Hippocampal formation (tissue), 2 donors: Measurements from ENCODE around the gene CACFD1.
"Not testable (repeated sequence)": the region's sequence is repeated elsewhere in the genome, so short reads cannot be mapped to it uniquely, and the experiment has no call there.

Source experiments
- DNase-seq, 2 donors: peaks; one replicate each; lab custom pipeline; 2025; lab: John Stamatoyannopoulos, UW

CACFD1 gene

DNA sequence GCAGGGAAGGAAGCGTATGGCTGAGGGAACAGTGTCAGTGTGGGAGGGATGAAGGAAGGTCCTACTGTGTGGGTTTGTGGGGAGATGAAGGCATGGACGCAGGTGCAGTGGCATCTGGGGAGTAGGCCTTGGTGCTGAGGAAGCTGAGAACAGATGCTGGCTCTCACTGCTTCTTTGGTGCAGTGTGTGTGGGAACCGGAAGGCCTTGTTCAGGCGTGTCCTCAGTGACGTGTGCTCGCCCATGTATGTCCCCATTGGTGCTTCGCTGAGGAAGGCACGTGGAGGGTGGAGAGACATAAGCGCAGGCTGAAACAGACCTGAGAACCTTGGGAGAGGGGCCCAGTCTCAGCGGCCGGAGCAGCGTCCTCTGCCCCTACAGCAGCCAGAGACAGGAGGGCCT lies 18.9 kb upstream of the CACFD1 start:
- no peak for DNase-seq

DNA sequence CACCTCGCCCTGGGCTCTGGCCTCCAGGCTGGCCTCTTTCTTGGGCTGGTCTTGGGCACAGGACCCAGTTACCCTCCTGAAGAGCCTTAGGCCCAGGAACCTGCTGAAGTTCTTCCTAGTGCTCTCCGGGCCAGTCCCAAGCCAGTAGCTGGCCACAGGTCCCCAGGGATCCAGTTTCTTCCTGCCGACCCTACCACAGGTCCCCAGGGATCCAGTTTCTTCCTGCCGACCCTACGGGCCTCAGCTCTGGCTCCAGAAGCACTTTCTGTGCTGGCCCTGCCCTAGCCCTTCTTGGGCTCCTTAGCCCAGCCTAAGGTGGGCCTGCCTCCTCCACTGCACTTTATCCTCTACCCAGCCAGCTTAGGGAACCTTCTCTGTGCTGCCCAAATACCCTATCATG lies 18.2 kb upstream of the CACFD1 start:
- DNase-seq, result no peak

DNA sequence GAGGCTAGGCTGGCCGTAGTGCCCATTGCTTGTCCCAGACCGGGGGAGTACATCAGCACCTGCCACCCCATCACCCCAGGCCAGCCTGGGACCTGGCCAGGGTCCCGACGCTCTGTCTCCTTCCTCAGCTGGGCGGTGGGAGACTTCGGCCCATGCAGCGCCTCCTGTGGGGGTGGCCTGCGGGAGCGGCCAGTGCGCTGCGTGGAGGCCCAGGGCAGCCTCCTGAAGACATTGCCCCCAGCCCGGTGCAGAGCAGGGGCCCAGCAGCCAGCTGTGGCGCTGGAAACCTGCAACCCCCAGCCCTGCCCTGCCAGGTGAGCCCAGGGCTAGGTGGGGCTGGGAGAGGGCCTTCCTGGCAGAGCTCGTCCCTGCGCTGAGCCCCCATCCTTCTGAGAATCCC lies 16.5 kb upstream of the CACFD1 start:
- no peak for DNase-seq

DNA sequence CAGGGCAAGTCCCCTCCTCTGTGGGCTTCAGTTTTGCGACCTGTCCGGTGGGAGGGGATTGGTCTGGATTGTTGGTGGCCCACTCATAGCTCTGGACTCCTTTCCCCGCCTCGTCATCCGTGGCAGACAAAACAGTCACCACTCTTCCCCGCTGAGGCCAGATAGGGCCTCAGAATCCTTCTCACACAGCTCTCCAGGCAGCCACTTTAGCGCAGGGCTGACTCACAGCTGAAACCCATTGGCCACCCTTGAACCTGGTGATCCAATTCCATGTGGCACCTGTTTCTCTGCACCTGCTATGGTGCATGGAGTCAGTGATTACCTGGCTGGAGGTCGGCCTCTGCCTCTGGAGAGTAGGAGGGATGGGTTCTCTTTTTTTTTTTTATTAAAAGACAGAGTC lies 15.8 kb upstream of the CACFD1 start:
- no peak for DNase-seq

DNA sequence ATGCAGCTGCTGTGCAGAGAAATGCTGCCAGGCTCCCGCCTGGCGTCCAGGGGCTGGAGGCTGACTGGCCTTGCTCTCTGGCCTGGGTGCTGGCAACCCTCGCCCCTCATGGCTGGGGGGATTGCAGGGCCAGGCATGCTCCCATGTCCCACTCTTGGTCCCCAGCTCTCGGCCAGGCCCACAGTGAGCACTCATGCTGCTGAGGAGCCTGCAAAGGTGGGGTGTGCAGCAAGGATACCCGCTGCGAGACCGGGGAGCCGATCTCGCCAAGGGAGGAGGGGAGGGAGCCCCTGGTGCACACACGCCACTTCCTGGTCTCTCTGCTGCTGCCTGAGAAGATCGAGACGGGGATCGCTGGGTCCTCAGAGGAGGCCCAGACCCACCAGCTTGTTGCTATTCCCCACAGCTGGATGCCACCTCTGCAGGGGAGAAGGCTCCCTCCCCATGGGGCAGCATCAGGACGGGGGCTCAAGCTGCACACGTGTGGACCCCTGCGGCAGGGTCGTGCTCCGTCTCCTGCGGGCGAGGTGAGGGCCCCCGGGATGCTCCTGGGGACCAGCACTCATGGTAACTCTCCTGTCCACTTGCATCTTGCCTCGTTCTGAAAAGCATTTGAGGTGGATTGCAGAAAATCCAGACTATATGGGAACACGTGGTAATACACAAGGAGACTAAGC lies 14.3 kb upstream of the CACFD1 start:
- no peak for DNase-seq

DNA sequence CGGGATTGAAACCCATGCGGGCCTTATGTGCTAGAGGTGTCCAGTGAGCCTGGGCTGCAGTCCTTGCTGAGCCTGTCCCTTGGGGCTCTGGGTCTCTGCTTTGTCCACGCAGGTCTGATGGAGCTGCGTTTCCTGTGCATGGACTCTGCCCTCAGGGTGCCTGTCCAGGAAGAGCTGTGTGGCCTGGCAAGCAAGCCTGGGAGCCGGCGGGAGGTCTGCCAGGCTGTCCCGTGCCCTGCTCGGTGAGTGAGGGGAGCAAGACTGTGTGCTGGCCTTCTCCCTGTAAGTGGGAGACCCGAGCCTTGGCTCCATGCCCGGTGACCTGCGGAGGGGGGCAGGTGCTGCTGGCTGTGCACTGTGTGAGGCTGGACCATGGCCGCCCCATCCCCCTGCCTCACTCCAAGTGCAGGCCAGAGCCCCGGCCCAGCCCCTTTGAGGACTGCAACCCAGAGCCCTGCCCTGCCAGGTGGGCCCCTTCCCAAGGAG lies 11.2 kb upstream of the CACFD1 start:
- no peak for DNase-seq

DNA sequence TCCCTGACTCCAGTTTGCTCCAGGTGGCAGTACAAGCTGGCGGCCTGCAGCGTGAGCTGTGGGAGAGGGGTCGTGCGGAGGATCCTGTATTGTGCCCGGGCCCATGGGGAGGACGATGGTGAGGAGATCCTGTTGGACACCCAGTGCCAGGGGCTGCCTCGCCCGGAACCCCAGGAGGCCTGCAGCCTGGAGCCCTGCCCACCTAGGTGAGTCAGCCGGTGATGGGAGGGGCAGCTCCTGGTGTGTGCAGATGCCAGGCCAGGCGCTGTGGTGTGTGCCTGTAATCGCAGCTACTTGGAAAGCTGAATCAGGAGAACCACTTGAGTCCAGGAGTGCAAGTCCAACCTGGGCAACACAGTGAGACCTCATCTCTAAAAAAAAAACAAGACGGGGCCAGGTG lies 10.0 kb upstream of the CACFD1 start:
- DNase-seq, result no peak

DNA sequence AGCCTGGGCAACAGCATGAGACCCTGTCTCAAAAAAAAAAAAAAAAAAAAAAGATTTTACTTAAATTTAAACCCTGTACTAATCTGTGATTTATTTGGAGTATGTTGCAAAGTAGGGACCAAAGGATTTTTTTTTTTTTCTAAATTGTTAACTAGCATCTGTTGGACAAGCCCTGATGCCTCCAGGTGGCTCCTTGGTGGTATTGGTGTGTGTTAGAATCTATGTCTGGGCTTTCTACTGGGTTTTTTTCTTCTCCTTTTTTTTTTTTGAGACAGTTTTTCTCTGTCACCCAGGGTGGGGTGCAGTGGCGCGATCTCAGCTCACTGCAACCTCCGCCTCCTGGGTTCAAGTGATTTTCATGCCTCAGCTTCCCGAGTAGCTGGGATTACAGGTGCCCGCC lies 7.9 kb upstream of the CACFD1 start:
- not testable (repeated sequence) for DNase-seq

DNA sequence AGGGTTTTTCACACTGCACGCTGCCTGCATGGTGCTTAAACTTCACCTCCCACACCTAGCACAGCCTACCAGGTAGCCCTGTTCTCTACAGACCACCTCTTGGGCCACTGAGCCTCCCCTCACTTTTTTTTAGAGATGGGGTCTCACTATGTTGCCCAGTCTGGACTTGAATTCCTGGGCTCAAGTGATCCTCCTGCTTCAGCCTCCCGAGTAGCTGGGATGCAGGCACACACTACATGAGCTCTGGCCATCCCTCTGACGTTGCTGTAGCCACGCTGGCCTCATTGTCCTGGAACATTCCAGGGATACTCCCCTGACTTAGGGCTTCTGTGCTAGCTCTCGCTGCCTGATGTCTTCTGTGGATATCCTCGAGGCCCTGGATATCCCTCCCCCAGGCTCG lies 7.2 kb upstream of the CACFD1 start:
- DNase-seq, result no peak

DNA sequence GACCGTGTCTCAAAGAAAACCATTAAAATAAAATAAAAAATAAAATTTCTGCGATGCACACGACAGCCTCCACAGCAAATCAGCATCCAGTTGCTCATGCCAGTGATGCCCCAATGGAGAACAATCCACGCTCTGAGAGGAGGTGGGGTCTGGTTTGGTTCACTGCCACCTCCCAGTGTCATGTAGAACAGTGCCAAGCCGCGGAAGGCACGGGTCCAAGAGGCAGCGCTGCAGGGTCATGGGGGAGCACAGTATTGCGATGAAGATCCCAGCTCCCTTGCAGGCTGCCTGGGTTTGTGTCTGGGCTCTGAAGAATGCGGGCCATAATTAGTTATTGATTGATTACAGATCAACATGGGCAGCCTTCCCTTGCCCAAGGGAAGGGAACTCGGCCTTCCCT lies 6.1 kb upstream of the CACFD1 start:
- no peak for DNase-seq

DNA sequence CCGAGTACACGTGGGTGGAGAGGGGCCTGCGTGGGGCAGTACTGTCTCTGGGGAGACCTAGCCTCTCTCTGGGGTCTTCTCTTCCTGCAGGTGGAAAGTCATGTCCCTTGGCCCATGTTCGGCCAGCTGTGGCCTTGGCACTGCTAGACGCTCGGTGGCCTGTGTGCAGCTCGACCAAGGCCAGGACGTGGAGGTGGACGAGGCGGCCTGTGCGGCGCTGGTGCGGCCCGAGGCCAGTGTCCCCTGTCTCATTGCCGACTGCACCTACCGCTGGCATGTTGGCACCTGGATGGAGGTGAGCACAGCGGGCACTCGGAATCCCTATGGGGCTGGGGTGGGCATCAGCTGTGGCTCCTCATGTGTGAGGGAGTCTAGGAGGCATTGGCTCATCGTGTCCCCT lies 5.5 kb upstream of the CACFD1 start:
- DNase-seq, result no peak

DNA sequence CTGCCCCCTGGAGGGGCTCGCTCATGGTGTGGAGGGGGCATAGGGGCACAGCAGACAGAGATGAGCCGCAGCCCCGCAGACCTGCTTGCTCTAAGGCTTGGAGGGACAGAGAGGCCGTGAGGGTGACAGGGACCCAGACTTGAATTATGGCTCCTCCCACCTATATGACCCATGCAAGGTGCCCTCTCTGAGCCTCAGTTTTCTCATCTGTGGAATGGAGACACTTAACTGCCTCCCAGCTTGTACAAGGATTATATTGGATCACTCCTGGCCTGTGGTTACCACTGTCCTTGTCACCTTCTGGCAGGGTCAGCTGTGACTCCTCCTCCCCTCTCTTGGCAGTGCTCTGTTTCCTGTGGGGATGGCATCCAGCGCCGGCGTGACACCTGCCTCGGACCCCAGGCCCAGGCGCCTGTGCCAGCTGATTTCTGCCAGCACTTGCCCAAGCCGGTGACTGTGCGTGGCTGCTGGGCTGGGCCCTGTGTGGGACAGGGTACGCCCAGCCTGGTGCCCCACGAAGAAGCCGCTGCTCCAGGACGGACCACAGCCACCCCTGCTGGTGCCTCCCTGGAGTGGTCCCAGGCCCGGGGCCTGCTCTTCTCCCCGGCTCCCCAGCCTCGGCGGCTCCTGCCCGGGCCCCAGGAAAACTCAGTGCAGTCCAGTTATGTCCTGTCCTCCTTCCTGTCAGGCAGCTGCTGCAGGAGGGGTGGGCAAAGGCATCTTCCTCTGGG lies 4.7 kb upstream of the CACFD1 start:
- DNase-seq, result no peak

DNA sequence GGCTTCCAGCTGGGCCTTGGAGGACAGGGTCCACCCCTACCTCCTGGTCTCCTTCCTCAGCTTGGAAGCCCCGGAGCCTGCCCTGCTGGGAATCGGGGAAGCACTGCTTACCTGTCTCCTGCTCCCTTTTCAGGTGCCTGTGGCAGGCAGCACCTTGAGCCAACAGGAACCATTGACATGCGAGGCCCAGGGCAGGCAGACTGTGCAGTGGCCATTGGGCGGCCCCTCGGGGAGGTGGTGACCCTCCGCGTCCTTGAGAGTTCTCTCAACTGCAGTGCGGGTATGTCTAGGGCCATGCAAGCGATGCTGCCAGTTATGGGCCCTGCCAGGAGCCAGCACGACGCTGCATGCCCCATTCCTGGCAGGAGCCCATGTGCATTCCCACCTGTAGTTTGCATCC lies 3.8 kb upstream of the CACFD1 start:
- no peak for DNase-seq

DNA sequence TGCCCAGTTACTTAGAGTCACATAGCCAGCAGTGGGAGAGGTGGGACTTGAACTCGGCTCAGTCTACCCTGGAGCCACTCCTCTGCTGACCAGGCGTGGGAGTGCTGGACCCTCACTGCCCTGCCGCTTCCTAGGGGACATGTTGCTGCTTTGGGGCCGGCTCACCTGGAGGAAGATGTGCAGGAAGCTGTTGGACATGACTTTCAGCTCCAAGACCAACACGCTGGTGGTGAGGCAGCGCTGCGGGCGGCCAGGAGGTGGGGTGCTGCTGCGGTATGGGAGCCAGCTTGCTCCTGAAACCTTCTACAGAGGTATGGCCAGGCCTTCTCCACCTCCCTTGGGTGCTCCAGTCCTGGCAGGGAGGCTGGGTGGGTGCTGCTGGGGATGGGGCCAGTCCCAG lies 3.4 kb upstream of the CACFD1 start:
- DNase-seq, result no peak

DNA sequence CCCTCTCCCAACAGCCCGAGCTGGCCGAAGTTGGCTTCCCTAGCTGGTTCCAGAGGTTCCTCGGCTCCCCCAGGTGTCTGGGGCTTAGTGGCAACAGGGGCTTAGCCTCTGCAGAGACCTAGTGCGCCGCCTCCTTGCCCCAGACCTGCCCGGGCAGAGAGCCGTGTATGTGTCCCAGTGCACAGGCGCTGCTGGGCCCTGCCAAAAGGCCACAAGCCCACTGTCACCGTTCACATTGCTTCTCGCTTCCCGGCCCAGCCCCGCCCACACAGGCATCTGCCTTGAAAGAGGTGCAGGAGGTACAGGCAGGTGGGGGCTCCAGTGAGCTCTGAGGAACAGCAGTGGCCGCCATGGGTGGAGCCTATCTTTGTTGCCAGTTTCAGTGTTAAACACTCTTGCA lies 2.5 kb upstream of the CACFD1 start:
- no peak for DNase-seq

DNA sequence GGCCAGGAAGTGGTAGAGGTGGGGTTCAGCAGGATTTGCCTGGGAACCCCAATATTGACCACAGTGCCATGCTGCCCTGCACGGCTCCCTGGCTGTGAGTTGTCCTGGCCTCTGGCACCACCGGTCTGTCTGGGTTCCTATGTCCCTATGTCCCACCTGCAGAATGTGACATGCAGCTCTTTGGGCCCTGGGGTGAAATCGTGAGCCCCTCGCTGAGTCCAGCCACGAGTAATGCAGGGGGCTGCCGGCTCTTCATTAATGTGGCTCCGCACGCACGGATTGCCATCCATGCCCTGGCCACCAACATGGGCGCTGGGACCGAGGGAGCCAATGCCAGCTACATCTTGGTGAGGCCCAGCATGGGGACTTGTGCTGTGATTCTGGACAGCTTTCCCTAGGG lies 2.0 kb upstream of the CACFD1 start:
- no peak for DNase-seq

DNA sequence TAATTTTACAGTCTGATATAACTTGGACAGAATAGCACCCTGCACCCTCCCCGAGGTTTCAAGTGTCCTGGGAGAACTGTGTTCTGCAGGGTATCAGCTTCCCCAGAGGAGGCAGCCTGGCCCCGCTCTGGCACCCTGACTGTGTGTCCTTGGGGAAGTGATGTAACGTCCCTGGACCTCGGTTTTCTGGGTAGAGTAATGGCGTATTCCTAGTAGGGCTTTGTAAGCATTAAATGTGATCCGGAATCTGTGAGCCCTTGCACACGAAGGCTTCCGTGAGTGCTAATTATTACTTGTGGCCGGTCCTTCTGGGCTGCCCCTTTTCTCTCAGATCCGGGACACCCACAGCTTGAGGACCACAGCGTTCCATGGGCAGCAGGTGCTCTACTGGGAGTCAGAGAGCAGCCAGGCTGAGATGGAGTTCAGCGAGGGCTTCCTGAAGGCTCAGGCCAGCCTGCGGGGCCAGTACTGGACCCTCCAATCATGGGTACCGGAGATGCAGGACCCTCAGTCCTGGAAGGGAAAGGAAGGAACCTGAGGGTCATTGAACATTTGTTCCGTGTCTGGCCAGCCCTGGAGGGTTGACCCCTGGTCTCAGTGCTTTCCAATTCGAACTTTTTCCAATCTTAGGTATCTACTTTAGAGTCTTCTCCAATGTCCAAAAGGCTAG lies 1.0 kb upstream of the CACFD1 start:
- DNase-seq, result no peak

DNA sequence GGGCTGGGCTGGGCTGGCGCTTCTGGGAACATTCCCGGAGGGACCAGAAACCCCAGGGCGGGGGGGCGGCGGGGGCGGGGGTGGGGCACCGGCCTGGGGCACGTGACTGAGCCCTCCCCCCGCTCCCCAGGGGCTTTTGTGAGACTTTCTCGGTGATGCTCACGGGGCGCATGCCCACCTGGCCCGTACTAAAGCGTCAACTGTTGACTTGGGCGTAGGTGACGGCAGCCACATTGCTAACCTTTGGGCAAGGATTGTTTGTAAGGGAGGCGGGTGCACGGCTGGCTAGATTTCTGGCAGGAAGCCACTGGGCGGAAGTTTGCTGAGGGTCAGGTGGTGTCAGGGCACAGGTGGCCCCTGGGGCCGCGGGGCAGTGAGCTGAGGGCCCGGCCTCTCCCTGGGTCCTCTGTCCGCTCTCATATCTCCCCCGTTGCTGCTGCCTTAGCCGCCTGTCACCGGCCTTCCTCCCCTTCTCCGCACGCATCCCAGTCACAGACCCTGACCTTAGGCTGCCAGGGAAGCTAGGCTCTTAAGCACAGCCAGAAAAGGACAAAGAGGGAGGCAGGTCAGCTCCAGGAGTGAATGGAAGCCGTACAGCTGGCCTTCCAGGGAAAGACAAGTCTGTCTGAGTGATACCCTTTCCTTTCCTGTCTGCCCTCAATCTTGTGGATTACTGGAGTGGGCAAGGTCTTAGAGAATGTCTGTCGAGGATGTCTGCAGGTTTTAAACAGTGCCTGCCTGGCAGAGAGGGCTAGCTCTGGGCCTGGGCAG lies 812 bp downstream of the CACFD1 start:
- DNase-seq, result no peak

DNA sequence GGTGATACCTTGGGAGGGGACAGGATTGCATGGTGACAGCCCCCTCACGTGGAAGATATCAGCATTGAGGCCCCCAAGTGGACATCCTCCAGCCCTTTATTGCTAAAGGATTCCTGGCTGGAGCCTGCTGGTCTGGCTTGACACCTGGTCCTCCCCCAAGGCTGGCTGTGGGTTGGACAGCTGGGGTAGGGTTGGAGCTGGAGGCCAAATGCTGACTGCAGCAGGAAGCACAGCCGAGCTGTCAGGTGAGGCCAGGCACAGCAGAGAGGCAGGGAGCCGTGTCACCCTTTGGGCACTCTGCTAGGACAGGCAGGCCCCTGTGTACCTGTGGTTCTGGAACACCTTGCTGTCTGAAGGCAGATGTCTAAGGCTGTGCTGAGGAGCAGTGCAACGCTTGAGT lies 2.2 kb downstream of the CACFD1 start:
- no peak for DNase-seq

DNA sequence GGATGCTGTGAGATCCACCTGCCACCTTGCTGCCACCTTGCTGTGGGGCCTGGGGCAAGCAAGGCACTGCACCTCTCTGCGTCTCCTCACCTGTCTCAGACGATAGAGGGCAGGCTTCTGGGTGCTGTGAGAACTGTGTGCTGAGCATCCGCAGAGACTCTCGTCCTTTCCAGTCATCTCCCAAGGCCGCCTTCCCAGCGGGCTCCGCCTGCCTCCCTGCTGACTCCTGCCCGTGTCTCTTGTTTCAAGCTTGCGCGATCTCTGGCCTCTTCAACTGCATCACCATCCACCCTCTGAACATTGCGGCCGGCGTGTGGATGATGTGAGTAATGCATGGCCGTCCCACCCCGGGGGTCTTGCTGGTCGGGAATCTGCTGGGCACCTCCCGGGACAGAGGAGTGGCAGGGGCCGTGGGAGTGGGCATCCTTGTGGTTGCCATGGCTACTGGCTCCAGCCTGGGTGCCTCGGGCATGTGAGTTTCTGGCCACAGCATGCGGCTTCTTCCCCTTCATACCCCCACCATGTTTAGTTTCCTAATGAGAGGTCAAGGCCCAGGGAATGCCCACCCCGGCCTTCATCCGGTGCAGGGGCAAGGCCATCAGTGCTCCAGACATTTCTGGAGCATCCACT lies 3.6 kb downstream of the CACFD1 start:
- no peak for DNase-seq

DNA sequence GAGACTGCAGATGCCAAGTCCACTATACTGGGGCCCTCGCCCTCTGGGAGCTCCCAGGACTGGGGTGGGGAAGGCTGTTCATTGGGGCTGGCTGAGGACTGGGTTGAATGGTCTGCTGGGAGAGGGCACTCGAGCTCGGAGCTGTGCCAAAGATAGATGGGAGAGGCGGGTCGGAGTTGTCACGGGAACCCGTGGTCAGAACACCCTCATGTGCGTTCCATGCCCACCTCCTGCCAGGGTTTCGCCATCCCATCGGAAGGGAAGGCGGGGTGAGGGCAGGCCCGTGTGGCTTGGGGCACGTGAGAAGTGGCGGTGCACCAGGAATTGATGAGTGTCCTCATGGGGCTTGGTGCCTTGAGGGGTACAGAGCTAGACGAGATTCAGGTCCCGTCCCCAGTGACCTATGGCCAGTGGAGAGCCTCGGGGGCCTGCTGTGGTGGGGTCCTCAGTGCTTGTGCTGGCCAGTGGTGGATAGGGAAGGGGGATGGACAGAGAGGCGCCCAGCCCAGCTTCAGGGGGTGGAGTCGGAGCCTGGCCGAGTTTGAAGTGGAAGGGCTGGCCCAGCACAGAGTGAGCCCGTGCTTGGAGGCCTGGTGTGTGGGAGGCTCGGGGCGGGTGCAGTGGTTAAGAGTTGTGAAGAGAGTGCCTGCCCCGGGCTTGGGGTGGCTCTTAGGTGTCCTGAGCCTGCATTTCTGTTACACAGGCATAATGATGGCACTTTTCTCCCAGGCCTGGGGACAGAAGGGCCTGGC lies 4.3 kb downstream of the CACFD1 start:
- DNase-seq, result no peak
